HG02759 (cell line): ENCODE data around the gene ADGRG3.
A peak's percentile ranks its signal among the peaks of the same experiment; 100 is the strongest.

Source experiments
- ATAC-seq: cut with Tn5 transposase; IDR thresholded peaks from one replicate; pipeline ENCODE4 v1.9.1; 2021; ENCODE audit warnings: mild to moderate bottlenecking, moderate library complexity; ENCODE audit not compliant: unreplicated experiment

The ADGRG3 gene

GRCh38 chr16:57694725-57695679 lies 26.9 kb downstream of the ADGRG3 start, which contains the start of gene DRC7:
DRC7 (plus strand) TSS chr16:57694806; CDS start chr16:57697950, 3,144 bp downstream.
- peak; percentile 57 for ATAC-seq

- ATAC-seq, result no peak
These were observed 27.6 kb downstream of the ADGRG3 start for GRCh38 chr16:57695680-57696069.

GRCh38 chr16:57696240-57696639 lies 28.1 kb downstream of the ADGRG3 start:
- no peak for ATAC-seq

- ATAC-seq, result no peak
These were observed 29.9 kb downstream of the ADGRG3 start for GRCh38 chr16:57697896-57698537.

- ATAC-seq, result no peak
These were observed 30.8 kb downstream of the ADGRG3 start for GRCh38 chr16:57698812-57699405.

GRCh38 chr16:57699481-57699880 lies 31.4 kb downstream of the ADGRG3 start:
- ATAC-seq, result no peak

GRCh38 chr16:57699899-57700298 lies 31.8 kb downstream of the ADGRG3 start:
- no peak for ATAC-seq

GRCh38 chr16:57700781-57701551 lies 32.9 kb downstream of the ADGRG3 start:
- ATAC-seq, result no peak

- ATAC-seq, result no peak
These were observed 33.8 kb downstream of the ADGRG3 start for GRCh38 chr16:57701759-57702371.

GRCh38 chr16:57703416-57704010 lies 35.4 kb downstream of the ADGRG3 start:
- no peak for ATAC-seq

- ATAC-seq, result no peak
These were observed 36.2 kb downstream of the ADGRG3 start for GRCh38 chr16:57704011-57704904.

GRCh38 chr16:57704905-57705852 lies 37.1 kb downstream of the ADGRG3 start:
- ATAC-seq, result no peak

- ATAC-seq, result no peak
These were observed 38.6 kb downstream of the ADGRG3 start for GRCh38 chr16:57706717-57707116.

GRCh38 chr16:57707331-57707730 lies 39.2 kb downstream of the ADGRG3 start:
- ATAC-seq, result no peak

GRCh38 chr16:57708168-57708567 lies 40.1 kb downstream of the ADGRG3 start:
- ATAC-seq, result no peak

GRCh38 chr16:57709663-57710062 lies 41.6 kb downstream of the ADGRG3 start:
- ATAC-seq, result no peak

GRCh38 chr16:57711346-57711745 lies 43.2 kb downstream of the ADGRG3 start:
- no peak for ATAC-seq

- no peak for ATAC-seq
These were observed 43.9 kb downstream of the ADGRG3 start for GRCh38 chr16:57711993-57712392.
